GM21423 (cell line): ENCODE measurements around the gene TMED3.
"Not testable (repeated sequence)": the region's sequence is repeated elsewhere in the genome, so short reads cannot be mapped to it uniquely, and the experiment has no call there.

Source experiments
- ATAC-seq: cut with Tn5 transposase; IDR thresholded peaks from one replicate; pipeline ENCODE4 v1.9.1; 2021; ENCODE audit warnings: mild to moderate bottlenecking, moderate library complexity; ENCODE audit not compliant: unreplicated experiment

The TMED3 gene

GRCh38 chr15:79315623-79316328 is 4.9 kb downstream of the TMED3 start:
- no peak for ATAC-seq

DNA sequence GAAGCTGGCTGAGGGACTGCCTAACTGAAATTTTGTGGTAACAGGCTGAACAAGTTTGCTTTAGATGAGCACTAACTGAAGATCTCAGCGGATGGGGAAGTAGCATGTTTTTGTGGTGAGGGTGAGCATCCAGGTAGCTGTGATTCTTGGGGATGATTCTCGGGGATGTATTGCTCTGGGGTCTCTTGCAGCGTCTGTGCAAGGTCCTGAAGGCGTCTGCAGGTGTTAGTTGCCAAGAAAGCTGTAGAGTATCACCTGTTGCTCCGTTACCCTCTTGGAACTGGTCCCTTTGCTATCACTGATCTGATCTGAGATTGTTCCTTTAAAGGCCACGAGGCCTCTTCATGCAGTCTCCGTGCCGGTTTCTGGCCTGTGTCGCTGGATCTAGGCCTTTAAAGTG is 6.0 kb downstream of the TMED3 start:
- ATAC-seq = no peak

GRCh38 chr15:79319973-79320372 is 9.1 kb downstream of the TMED3 start:
- ATAC-seq = not testable (repeated sequence)

GRCh38 chr15:79321876-79322275 is 11.0 kb downstream of the TMED3 start:
- no peak for ATAC-seq

GRCh38 chr15:79322306-79322705 is 11.4 kb downstream of the TMED3 start:
- no peak for ATAC-seq

GRCh38 chr15:79322945-79323344 is 12.0 kb downstream of the TMED3 start:
- ATAC-seq = no peak

DNA sequence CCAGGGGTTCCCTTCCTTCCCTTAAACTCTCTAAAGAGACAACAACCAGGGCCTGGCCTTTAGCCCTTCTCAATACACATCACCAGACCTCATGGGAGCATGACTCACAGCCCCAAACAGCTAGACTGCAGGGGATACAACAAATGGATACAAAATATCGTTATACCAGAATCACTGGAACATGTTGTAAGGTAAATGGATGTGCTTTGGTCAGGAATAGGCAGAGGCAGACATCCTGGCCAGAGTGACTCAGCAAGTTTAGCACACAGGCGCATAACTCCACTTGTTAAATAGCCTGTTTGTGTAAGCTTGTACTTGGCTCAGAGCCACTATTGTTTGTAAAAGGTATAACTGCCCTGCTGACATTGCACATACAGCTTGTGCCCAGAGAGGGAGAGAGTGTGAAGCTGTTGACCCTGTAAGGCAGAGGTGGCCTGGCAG is 18.3 kb downstream of the TMED3 start:
- ATAC-seq = no peak

DNA sequence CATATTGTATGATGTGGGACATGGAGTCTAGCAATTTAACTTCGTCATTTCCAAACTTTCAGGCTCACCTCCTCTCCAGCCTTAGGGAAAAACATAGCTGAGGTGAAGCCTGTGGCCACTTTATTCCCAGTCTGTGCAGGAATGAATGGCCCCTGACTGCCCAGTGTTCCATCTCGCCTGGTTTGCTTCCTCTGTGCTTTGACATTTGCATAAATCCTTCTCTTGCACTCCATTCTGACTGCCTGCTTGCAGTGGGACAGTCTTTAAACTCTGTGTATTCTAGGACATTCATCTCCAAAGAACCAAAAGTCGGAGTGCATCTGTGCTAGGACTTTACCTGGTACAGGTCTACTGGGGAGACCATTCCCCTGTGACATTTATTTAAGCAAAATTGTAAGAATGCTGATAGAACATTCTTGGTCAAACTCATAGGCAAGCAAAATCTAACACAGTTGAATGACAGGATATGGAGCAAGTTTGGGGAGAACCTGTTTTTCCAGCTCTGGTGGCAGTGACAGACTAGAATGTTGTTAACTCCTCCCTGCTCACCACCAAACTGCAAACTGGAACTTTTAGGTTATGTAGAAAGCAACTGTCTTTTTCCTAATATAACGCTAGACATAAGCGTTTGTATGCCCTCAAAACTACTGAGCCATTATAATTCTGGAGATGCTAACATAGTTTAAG is 22.1 kb downstream of the TMED3 start:
- ATAC-seq = no peak

- ATAC-seq = no peak
These were observed 26.7 kb downstream of the TMED3 start for GRCh38 chr15:79337591-79337990.

DNA sequence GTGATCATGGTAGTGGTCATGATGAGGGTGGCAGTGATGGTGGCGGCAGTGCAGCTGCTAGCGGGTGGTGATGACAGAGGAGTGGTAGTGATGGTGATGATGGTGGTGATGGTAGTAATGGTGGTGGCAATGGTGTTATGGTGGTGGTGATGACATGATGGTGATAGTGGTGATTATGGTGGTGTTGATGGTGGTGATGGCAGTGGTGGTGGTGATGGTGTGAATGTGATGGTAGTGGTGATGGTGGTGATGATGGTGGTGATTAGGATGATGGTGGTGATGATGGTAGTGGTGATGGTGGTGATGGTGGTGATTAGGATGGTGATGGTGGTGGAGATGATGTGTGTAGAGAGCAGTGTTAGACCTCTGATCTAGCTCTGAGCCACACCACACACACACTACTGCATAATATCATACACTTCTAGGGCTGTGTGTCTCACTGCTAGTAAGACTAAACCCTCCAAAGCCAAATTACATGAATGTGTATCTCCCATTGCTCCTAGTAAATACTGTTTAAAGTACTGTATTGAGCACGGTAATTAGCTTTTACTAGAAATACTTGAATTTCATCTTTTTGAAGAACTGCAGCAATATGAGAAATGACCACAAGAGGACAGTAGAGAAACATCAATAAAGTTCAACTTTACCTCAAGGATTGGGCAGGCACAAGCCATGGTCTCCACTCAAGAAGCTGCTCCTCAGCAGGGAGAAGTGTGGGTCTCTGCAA is 28.8 kb downstream of the TMED3 start:
- no peak for ATAC-seq

- no peak for ATAC-seq
These were observed 29.3 kb downstream of the TMED3 start for GRCh38 chr15:79340315-79340602.

GRCh38 chr15:79341396-79341795 is 30.5 kb downstream of the TMED3 start:
- no peak for ATAC-seq

DNA sequence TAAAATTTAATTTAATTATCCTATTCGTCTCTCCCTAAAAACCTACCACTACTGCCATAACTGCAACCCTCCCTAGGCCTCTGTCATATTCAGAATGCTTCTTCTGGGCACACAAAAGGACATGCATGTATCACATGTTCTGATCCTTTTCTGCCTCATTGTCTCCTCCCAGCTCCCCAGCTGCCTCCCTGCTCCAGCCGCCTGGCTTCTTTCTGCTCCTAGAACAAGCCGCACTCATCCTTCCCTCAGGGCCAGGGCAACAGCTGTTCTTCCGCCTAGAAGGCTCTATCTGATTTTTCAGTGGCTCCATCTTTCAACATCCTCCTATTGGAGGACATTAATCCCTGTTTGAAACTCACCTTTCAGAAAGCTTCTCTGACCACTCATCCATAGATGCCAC is 38.6 kb downstream of the TMED3 start:
- no peak for ATAC-seq

DNA sequence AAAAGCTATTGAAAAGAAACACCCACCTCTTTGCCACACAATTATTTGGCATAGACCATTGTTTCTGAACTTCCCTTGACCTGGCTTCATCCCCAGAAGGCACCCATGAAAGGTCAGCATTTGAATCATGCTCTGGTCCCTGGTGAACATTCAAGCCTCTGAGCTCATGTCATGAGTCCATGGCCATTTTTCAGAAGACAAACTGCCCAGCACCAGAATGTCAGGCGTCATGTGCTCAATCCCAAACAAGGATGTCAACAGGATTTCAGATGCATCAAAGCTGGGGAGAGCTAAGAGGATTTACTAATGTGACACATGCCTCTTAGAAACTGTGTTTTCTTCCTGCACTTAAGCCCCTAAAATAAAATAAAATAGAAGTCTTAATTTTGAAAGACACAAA is 41.3 kb downstream of the TMED3 start:
- ATAC-seq = no peak

DNA sequence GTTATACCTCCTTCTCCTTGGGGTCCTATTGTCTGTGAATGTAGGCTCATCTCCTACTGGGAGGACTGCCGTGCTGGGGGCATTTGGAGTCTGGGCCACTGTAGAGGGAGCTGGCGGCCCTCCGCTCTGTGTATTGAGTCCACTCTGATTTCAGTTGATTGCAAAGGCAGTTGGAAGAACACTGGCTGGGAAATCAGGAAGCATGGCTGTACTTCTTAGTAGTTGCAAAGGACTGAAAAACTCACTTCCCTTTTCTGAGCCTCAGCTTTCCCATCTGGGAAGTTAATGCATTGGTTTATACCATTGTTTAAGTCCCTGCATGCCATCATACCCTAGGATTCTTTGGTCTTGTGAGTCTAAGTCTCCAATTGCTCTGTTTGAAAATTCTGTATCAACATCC is 46.7 kb downstream of the TMED3 start:
- ATAC-seq = no peak

DNA sequence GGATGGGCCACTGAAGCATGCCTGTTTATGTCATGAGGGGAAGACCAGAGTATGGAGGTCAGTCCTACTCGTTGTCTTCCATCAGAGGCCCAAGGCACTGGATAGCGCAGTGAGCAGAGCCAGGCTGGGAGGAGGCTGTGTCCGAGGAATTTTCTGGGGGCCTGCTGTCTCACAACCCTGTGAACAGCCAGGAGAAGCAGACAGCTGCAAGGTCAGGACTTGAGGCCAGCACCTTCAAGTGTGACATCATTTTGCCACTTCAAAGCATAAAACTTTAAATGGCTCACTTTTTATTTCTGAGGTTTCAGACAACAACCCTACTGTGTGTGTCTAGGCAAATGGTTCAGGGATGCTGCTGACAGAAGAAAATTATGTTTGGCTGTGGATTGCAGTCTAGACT is 47.2 kb downstream of the TMED3 start:
- ATAC-seq = no peak

GRCh38 chr15:79364571-79365240 is 53.8 kb downstream of the TMED3 start:
- ATAC-seq = no peak

GRCh38 chr15:79365765-79366164 is 54.9 kb downstream of the TMED3 start:
- no peak for ATAC-seq

- no peak for ATAC-seq
These were observed 55.8 kb downstream of the TMED3 start for GRCh38 chr15:79366691-79367090.

- no peak for ATAC-seq
These were observed 59.8 kb downstream of the TMED3 start for GRCh38 chr15:79370716-79371115.

DNA sequence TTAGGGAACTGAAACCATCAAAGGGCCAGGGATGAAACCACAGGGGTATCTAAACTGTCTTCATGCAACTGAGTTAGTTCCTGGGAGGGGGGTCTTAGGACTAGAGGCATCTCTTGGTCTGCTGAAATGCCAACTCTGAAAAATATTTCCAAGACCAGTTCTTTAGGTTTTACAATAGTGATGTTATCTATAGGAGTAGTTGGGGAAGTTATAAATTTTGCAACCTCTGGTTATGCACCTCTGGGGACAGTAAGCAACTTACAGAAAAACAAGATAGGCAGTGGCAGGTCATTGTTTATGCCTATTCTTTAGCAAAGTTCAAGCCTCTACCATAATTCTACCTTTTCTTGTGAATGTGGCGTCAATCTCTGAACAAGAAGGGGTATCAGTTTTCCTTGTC is 60.7 kb downstream of the TMED3 start:
- no peak for ATAC-seq

DNA sequence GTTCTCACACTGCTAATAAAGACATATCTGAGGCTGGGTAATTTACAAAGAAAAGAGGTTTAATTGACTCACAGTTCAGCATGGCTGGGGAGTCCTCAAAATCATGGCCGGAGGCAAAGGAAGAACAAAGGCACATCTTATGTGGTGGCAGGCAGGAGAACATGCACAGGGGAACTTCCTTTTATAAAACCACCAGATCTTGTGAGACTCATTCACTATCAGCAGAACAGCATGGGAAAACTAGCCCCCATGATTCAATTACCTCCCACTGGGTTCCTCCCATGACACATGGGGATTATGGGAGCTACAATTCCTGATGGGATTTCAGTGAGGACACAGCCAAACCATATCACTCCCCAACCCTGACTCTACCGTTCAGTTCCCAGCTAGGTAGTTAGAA is 61.5 kb downstream of the TMED3 start:
- no peak for ATAC-seq
